ENCODE results near the gene ARFGEF2.

GRCh38 chr20:48885237-48885636 lies 36.3 kb upstream of the ARFGEF2 start:
- TF ChIP-seq CTCF (IDR thresholded peaks at IDR 0.05), result no peak
- TF ChIP-seq POLR2A (IDR thresholded peaks at IDR 0.05), result no peak
